Middle frontal gyrus (tissue), 1 donor: ENCODE data around the gene SCYGR5.
"Not testable (repeated sequence)": the region's sequence is repeated elsewhere in the genome, so short reads cannot be mapped to it uniquely, and the experiment has no call there.

Source experiments
- DNase-seq: peaks from one replicate; pipeline ENCODE4 v3.0.0-alpha.2; 2015; ENCODE audit warnings: low spot score; ENCODE audit errors: extremely low spot score

Gene SCYGR5

DNA sequence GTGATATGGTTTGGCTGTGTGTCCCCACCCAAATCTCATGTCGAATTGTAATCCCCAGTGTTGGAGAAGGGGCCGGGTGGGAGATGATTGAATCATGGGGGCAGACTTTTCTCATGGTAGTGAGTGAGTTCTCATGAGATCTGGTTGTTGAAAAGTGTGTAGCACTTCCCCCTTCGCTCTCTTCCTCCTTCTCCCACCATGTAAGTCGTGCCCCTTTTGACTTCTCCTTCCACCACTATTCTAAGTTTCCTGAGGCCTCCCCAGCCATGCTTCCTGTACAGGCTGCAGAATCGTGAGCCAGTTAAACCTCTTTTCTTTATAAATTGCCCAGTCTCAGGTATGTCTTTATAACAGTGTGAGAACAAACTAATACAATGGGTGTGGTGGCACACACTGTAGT is 7.0 kb downstream of the SCYGR5 start:
- not testable (repeated sequence) for DNase-seq

- DNase-seq, result no peak
Measured at GRCh38 chr2:227674485-227674884, 7.9 kb downstream of the SCYGR5 start.

- no peak for DNase-seq
Measured at GRCh38 chr2:227677928-227678327, 11.3 kb downstream of the SCYGR5 start.

DNA sequence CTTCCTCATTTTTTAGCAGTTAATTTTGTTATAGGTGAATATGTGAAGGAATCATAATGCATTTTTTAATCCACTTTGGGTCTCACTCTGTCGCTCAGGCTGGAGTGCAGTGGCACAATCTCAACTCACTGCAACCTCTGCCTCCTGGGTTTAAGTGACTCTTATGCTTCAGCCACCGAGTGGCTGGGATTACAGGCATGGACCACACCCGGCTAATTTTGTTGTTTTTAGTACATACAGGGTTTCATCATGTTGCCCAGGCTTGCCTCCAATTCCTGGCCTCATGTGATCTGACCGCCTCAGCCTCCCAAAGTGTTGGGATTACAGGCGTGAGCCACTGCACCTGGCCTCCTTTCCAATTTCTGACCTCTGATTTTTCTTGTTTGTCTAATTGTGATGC is 17.7 kb downstream of the SCYGR5 start:
- no peak for DNase-seq

- DNase-seq, result no peak
Measured at GRCh38 chr2:227687189-227687588, 20.6 kb downstream of the SCYGR5 start.

- no peak for DNase-seq
Measured at GRCh38 chr2:227696990-227697679, 30.5 kb downstream of the SCYGR5 start.

DNA sequence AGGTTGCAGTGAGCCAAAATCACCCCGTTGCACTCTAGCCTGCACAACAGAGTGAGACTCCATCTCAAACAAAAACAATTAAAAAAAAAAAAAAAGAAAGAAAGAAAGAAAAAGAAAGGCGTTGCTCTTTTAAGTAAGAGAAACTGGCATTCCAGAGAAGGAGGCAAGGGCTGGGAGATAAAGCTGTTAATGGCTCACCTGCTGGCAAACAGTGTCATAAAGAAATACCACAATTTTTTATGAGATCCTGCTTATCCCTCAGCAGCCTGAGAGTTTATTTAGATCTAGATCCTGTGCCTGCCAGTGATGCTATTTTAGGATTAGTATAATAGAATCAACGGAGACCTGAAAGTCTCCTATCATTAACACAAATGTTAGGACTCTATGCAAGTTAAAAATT is 35.0 kb downstream of the SCYGR5 start:
- no peak for DNase-seq

DNA sequence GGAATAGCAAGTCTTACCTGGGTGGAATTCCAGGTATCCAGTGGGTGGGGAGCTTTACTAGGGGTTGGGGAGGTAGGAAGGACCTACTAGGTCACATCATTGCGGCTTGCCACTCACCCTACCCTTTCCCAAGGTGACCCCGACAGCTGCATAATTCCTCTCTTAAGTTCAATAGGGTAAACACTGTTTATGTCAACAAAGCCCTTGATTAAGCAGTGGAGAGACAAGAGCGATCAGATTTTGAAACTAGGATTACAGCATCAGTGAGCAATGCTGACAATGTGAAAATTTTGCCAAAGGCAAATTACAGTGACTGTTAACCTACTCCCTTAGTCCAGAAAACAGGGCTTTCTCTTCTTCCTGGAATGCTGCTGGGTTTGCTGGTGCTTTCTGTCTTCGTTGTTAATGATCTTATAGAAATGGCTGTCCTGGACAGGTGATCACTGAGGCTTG is 36.7 kb downstream of the SCYGR5 start:
- no peak for DNase-seq

- no peak for DNase-seq
Measured at GRCh38 chr2:227703961-227704360, 37.4 kb downstream of the SCYGR5 start.

DNA sequence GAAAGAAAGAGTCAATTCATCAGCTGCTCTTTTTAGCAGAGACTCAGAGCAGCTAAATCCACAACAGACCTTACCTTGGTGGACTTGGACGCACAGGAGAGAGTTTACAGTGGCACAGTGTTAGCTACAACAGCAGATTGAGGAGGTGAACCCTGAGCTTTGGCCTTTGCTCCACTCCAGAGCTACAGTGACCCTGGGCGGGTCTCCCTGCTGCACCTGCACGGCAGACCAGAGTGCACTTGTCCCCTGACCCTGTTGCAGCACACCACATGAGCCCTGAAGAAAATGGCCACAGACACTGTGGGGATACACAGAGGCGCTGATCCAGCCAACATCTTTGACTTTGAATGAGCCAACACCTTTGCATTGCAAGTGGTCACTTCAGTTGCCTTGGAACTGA is 40.3 kb downstream of the SCYGR5 start:
- no peak for DNase-seq

DNA sequence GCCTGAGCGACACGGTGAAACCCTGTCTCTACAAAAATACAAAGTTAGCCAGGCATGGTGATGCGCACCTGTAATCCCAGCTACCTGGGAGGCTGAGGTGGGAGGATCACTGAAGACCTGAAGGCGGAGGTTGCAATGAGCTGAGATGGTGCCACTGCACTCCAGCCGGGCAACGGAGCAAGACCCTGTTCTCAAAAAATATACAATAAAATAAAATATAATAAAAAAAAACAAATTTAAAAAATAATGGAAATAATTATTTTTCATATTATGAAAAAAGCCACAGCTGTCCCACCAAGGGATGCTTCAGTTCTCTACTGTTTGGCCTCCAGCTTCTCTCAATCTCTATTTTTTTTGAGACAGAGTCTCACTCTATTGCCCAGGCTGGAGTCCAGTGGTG is 40.8 kb downstream of the SCYGR5 start:
- DNase-seq, result no peak

DNA sequence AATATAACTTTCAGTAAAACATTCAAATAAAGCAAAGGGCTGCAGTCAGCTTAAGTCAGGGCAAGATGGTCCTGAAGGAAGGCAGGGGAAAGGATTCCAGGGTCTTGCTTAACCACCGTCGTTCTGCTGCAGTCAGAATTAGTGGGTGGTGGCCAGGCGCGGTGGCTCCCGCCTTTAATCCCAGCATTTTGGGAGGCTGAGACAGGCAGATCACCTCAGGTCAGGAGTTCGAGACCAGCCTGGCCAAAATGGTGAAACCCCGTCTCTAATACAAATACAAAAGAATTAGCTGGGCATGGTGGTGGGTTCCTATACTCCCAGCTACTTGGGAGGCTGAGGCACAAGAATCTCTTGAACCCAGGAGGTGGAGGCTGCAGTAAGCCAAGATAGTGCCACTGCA is 44.4 kb downstream of the SCYGR5 start:
- no peak for DNase-seq

DNA sequence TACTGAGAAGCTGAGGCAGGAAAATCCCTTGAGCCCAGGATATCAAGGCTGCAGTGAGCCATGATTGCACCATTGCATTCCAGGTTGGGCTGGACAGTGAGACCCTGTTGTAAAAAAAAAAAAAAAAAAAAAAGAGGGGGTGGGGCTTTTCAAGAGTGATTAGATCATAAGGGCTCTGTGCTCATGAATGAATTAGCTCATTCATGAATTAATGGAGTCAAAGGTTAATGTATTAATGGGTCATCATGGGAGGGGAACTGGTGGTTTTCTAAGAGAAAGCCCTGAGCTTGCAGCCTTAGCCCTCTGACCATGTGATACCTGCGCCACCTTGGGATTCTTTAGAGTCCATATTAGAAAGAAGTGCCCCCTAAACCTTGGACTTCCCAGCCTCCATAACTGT is 46.7 kb downstream of the SCYGR5 start:
- DNase-seq, result no peak

DNA sequence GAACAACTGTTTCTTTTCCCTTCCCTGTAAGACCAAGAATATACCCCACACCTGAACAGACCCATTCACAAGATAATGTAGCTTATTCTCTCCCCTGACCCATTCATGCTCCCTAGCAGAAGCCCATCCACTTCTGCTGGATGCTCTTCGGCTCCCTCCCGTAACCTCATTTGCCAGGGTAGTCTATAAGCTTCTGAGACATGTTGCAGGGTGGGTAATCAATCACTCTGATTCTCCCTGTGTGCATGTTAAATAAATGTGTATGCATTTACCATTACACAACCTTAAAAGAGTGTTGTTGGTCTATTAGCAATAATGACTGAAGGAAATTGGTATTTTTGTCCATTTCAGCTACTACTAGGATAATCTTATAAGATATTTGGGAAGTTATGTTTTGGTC is 49.9 kb downstream of the SCYGR5 start:
- DNase-seq, result no peak
